ENCODE data around the gene CBY1. TPM values are rescaled to one million over a fixed set of nuclear protein-coding genes. Genes with fewer than 3 reads are reported as not detected.

CBY1 gene
- total RNA-seq, 1 donor from 2014 or later: 43.2 TPM

Other genes with a start within 250 kb of the CBY1 start
- not detected for gene KCNJ4, start 201.4 kb upstream of the CBY1 start, total RNA-seq
- 22.8 TPM for gene KDELR3, start 188.5 kb upstream of the CBY1 start, total RNA-seq
- gene DDX17, start 150.3 kb upstream of the CBY1 start, total RNA-seq: 535 TPM
- gene DMC1, start 86.5 kb upstream of the CBY1 start, total RNA-seq: 0.40 TPM
- 5.1 TPM for gene FAM227A, start 246 bp upstream of the CBY1 start, total RNA-seq
- gene TOMM22, start 25.3 kb downstream of the CBY1 start, total RNA-seq: 52.7 TPM
- gene JOSD1, start 44.3 kb downstream of the CBY1 start, total RNA-seq: 75.4 TPM
- 67.1 TPM for gene GTPBP1, start 49.3 kb downstream of the CBY1 start, total RNA-seq
- 129 TPM for gene SUN2, start 99.4 kb downstream of the CBY1 start, total RNA-seq
- gene DNAL4, start 137.5 kb downstream of the CBY1 start, total RNA-seq: 30.0 TPM
- 15.0 TPM for gene NPTXR, start 187.4 kb downstream of the CBY1 start, total RNA-seq
- gene CBX6, start 215.6 kb downstream of the CBY1 start, total RNA-seq: 97.5 TPM